ENCODE data around the gene KLF11.

DNA sequence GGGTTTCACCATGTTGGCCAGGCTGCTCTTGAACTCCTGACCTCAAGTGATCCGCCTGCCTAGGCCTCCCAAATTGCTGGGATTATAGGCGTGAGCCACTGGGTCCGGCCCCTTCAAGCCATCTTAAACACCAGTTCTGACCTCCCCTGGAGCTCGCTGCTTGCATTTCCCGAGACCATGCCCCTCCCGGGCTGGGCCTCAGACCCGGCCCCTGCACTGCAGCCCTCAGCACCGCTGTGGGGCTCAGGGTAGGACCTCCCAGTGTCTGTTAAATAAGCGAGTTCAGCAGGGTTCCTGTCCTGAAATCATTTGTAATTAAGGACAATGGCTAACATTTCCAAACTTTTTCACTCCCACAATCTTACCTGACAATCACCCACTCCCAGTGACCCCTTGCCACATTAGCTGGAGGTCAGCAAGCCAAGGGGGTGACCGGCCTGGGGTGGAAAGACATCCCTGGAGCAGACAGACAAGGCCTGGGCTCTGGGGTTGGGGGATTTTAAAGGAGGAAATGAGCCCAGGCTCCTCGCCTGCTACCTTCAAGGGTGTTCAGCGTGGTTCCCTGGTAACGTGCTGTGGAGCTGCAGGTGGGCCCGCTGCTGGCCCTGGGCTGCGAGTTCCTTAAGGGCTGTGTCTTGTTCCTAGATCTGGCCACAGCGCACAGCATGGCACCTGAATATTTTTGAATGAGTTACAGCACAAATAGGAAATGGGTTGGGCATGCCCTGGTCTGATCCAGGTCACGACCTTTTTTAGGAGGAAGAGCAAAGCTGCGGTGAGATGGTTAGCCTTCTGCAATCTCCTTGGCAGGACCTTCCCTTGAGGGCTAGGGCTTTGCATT lies 21.8 kb downstream of the KLF11 start:
- TF ChIP-seq, protein P1, sequence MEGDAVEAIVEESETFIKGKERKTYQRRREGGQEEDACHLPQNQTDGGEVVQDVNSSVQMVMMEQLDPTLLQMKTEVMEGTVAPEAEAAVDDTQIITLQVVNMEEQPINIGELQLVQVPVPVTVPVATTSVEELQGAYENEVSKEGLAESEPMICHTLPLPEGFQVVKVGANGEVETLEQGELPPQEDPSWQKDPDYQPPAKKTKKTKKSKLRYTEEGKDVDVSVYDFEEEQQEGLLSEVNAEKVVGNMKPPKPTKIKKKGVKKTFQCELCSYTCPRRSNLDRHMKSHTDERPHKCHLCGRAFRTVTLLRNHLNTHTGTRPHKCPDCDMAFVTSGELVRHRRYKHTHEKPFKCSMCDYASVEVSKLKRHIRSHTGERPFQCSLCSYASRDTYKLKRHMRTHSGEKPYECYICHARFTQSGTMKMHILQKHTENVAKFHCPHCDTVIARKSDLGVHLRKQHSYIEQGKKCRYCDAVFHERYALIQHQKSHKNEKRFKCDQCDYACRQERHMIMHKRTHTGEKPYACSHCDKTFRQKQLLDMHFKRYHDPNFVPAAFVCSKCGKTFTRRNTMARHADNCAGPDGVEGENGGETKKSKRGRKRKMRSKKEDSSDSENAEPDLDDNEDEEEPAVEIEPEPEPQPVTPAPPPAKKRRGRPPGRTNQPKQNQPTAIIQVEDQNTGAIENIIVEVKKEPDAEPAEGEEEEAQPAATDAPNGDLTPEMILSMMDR (IDR thresholded peaks at IDR 0.05): no peak
- no peak for TF ChIP-seq POLR2AphosphoS5 (IDR thresholded peaks at IDR 0.05)

Data from upper lobe of left lung (tissue), 4 donors.